D721Med (cell line): ENCODE data around the gene COL2A1.

ENCODE experiments used
- DNase-seq: peaks from one replicate; pipeline ENCODE4 v3.0.0; 2011; ENCODE audit warnings: low spot score; ENCODE audit not compliant: insufficient read length
- FAIRE-seq: peaks from 2 replicates; lab custom pipeline; 2011; peaks lifted over from hg19 to GRCh38; lab: Jason Lieb, UNC
- TF ChIP-seq, protein P1 (sequence below): IDR thresholded peaks from 2 replicates; pipeline ENCODE4 v1.5.1; 2012; ENCODE audit warnings: mild to moderate bottlenecking, control low read depth; ENCODE audit not compliant: insufficient read depth; ENCODE audit errors: missing control alignments

Gene COL2A1

DNA sequence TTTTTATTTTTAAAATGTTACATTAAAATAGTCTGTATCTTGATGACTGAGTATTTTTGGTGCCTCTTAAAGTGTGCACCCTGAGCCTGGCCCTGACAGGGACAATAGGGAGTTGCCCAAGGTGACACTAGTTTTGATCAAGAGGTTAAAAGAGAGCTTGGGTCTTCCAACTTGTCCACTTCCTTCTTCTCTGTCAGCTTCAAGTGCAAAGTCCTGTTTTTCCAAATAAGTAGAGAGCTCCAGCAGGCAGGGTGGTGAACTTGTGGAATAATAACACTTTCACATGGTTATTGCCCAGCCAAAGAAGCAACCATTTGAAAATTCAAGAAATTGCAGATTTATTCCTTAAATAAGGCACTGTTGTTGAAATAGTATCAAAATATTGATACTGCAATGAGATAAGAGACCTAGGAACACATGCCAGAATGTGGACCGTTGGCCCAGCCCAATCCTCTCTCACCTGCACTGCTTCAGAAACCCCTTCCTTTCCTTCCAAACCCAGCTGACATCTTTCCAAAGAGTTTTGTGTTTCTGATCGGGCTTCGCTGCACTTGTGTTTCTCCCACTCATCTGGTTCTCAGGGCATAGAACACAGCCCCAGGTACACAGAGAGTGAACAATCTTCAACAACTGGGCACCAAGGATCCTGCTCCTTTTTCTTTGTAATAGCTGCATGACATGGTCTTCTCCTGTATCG is 13.8 kb upstream of the COL2A1 start:
- FAIRE-seq (no peak), DNase-seq (no peak)
- TF ChIP-seq, protein P1, sequence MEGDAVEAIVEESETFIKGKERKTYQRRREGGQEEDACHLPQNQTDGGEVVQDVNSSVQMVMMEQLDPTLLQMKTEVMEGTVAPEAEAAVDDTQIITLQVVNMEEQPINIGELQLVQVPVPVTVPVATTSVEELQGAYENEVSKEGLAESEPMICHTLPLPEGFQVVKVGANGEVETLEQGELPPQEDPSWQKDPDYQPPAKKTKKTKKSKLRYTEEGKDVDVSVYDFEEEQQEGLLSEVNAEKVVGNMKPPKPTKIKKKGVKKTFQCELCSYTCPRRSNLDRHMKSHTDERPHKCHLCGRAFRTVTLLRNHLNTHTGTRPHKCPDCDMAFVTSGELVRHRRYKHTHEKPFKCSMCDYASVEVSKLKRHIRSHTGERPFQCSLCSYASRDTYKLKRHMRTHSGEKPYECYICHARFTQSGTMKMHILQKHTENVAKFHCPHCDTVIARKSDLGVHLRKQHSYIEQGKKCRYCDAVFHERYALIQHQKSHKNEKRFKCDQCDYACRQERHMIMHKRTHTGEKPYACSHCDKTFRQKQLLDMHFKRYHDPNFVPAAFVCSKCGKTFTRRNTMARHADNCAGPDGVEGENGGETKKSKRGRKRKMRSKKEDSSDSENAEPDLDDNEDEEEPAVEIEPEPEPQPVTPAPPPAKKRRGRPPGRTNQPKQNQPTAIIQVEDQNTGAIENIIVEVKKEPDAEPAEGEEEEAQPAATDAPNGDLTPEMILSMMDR = no peak

DNA sequence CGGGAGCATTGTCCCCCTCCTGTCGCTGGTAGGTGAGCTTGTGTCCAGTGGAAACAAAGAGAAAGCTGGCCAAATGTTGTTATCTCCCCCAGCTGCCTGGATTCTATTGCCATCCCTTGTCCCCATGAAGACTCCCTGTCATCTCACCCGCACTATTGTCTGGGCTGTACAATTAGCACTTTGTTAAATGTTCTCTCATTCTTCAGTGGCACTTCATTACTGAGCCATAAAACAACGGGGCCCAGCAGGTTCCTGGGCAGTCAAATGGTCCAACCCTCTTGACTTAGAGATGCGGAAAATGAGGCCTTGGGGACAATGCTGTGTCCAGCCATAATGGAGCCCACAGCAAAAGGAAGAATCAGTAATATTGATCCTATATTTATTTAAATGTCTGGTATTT is 13.2 kb upstream of the COL2A1 start:
- FAIRE-seq (no peak), DNase-seq (no peak)

DNA sequence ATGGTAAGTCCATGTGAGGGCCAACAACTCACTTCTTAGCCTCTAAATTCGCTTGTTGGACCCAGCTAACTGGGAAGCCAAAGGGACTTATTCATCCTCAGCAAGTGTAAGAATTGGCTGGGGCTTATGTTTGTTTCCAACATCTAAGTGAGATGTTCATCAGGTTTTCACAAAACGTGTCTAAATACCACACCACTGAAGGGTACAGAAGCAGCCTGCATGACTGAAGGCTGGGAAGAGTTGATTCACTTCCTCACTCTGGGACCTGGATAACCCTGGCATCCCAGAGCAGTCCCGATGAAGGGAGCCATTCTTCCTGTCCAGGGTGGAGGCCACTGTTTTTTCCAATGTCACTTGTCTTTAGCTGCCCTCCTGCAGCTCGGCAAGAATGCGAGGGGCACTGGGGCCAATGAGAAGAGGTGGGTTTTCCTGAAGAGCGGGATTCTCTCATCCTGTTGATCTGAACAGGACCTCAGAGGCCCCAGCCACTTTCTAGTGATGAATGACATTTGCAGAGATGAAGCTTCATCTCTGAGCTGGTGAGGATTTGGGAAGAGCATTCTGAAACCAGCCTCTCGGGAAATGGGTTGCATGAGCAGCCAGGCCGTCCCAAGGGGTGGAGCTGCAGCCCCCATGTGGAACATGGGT is 12.2 kb upstream of the COL2A1 start:
- FAIRE-seq = no peak

More for the DNA sequence above, 13.2 kb upstream of the COL2A1 start:
- TF ChIP-seq, protein P1 = no peak

DNA sequence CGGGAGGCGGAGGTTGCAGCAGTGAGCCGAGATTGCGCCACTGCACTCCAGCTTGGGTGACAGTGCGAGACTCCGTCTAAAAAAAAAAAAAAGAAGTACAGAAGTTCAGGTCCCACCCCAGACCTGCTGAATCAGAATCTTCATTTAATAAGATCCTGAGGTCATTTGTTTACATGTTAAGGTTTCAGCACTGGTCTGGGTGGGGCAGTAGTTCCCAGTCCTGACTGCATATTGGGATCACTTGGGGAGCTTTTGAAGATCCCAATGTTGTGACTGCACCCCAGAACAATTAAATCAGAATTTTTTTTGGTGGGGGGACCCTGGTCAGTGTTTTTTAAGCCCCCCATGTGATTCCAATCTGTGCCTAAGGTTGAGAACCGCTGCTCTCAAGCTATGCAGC is 11.7 kb upstream of the COL2A1 start:
- DNase-seq (no peak), FAIRE-seq (no peak)
- TF ChIP-seq, protein P1 = no peak

More for the DNA sequence above, 12.2 kb upstream of the COL2A1 start:
- TF ChIP-seq, protein P1 = no peak
- no peak for DNase-seq

DNA sequence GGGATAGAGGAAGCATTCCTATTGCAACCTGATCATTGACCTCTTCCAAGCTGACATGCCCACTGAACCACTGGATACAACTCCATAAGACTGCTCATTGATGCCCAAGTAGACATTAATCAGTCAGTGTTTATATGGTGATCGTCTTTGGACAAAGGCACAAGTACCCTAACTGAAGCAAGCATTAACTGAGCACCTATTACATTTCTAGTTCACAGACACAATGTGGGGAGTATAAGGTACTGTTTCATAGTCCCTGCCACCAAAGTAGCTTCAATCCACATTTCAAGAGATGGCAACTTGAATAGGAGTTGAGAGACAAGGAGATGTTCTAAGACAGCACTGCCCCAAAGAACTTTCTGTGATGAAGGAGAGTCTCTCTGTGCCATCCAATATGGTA is 10.9 kb upstream of the COL2A1 start:
- FAIRE-seq (no peak), DNase-seq (no peak)
- TF ChIP-seq, protein P1 = no peak

DNA sequence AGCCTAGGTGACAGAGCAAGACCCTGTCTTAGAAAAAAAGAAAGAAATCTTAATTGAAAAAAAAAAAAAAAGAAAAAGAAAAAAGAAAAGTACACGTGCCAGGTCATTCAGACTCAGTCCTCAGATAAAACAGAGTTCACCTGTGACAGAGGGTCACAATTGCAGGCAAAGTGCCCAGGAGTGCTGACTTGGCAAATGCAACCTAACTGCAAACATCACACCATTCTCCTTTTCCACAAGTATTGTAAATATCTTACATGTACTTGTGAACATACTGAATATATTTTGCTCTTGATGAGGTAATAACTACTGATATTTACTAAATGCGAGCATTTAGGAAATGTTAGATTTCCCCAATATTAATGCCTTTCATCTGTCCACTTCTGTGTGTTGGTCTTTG is 9.0 kb upstream of the COL2A1 start:
- no peak for DNase-seq
- TF ChIP-seq, protein P1 = no peak
- no peak for FAIRE-seq

DNA sequence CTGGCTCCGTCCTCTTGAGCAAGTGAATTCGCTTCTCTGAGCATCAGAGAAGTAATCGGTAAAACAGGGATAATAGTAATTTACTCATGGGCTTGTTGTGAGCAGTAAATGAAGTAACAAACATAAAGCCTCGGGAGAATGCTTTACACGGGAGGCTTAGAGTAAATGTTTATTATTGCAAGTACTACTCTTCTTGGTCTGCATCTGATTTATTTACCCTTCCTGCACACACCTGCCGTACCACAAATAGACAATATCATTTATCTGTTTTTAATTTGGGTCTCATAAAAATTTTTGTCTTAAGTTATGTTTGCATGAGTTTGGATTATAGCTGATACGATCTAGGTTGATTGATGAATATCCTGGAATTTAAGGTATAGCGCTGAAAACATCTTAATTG is 7.8 kb upstream of the COL2A1 start:
- TF ChIP-seq, protein P1 = no peak
- no peak for DNase-seq
- no peak for FAIRE-seq
